ENCODE data around the gene FAM118B.

DNA sequence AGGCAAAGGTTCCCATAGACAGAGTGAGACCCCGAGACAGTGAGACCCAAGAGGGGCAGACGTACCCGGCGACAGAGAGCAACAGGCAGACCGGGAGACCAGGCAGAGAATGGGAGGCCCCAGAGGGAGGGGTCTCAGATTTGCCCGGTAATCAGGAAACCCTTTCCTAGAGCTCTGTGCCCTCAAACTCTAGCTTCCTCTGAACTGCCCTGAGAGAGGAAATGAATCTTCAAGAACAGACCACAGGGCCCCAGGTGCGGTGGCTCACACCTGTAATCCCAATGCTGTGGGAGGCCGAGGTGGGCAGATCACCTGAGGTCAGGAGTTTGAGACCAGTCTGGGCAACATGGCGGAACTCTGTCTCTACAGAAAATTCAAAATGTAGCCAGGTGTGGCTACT lies 47.8 kb upstream of the FAM118B start:
- TF ChIP-seq, protein P1, sequence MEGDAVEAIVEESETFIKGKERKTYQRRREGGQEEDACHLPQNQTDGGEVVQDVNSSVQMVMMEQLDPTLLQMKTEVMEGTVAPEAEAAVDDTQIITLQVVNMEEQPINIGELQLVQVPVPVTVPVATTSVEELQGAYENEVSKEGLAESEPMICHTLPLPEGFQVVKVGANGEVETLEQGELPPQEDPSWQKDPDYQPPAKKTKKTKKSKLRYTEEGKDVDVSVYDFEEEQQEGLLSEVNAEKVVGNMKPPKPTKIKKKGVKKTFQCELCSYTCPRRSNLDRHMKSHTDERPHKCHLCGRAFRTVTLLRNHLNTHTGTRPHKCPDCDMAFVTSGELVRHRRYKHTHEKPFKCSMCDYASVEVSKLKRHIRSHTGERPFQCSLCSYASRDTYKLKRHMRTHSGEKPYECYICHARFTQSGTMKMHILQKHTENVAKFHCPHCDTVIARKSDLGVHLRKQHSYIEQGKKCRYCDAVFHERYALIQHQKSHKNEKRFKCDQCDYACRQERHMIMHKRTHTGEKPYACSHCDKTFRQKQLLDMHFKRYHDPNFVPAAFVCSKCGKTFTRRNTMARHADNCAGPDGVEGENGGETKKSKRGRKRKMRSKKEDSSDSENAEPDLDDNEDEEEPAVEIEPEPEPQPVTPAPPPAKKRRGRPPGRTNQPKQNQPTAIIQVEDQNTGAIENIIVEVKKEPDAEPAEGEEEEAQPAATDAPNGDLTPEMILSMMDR (IDR thresholded peaks at IDR 0.05), result no peak
- no peak for TF ChIP-seq POLR2A (IDR thresholded peaks at IDR 0.05)
- no peak for TF ChIP-seq EP300 (IDR thresholded peaks at IDR 0.05)
